ENCODE data around the gene ARL15.

- no peak for TF ChIP-seq CTCF (conservative IDR thresholded peaks at IDR 0.05 in 1 of 2, IDR thresholded peaks at IDR 0.05 in 1 of 2; ENCODE audit: extremely low read depth in 1 of 2, insufficient read depth in 1 of 2, low read depth in 1 of 2, low read length in 2 of 2)
- no peak for TF ChIP-seq EZH2 (IDR thresholded peaks at IDR 0.05; ENCODE audit: borderline replicate concordance, low read length)
Measured at GRCh38 chr5:54325610-54326311, 15.4 kb upstream of the ARL15 start.
